ENCODE measurements around the gene SEC11C.

SEC11C gene

GRCh38 chr18:59145055-59145454 lies 5.4 kb downstream of the SEC11C start:
- DNase-seq: no peak

- DNase-seq: no peak
Measured at GRCh38 chr18:59148192-59148591, 8.5 kb downstream of the SEC11C start.

- no peak for DNase-seq
Measured at GRCh38 chr18:59149007-59149406, 9.3 kb downstream of the SEC11C start.

- no peak for DNase-seq
Measured at GRCh38 chr18:59149416-59149815, 9.7 kb downstream of the SEC11C start.

- no peak for DNase-seq
Measured at GRCh38 chr18:59150236-59150635, 10.6 kb downstream of the SEC11C start.

- DNase-seq: no peak
Measured at GRCh38 chr18:59155153-59155552, 15.5 kb downstream of the SEC11C start.

- DNase-seq: no peak
Measured at GRCh38 chr18:59156316-59156715, 16.6 kb downstream of the SEC11C start.

GRCh38 chr18:59159265-59159664 lies 19.6 kb downstream of the SEC11C start:
- no peak for DNase-seq

GRCh38 chr18:59159986-59160385 lies 20.3 kb downstream of the SEC11C start:
- no peak for DNase-seq

GRCh38 chr18:59172664-59173249 lies 33.1 kb downstream of the SEC11C start:
- DNase-seq: no peak

- no peak for DNase-seq
Measured at GRCh38 chr18:59177485-59177884, 37.8 kb downstream of the SEC11C start.

- no peak for DNase-seq
Measured at GRCh38 chr18:59180150-59180845, 40.6 kb downstream of the SEC11C start.

- DNase-seq: no peak
Measured at GRCh38 chr18:59182673-59183072, 43.0 kb downstream of the SEC11C start.

- DNase-seq: no peak
Measured at GRCh38 chr18:59189008-59189407, 49.3 kb downstream of the SEC11C start.

GRCh38 chr18:59189746-59190145 lies 50.1 kb downstream of the SEC11C start:
- no peak for DNase-seq

- no peak for DNase-seq
Measured at GRCh38 chr18:59196161-59196725, 56.6 kb downstream of the SEC11C start.

GRCh38 chr18:59197636-59198035 lies 58.0 kb downstream of the SEC11C start:
- no peak for DNase-seq

- no peak for DNase-seq
Measured at GRCh38 chr18:59198215-59198614, 58.5 kb downstream of the SEC11C start.

GRCh38 chr18:59200787-59201186 lies 61.1 kb downstream of the SEC11C start:
- DNase-seq: no peak

GRCh38 chr18:59202258-59202820 lies 62.7 kb downstream of the SEC11C start:
- DNase-seq: no peak

- no peak for DNase-seq
Measured at GRCh38 chr18:59207506-59207905, 67.8 kb downstream of the SEC11C start.

Data from effector CD4-positive, alpha-beta T cell (primary cell).